NB4 (cell line): ENCODE results near the gene CALHM4.

Experiments used
- DNase-seq: peaks from one replicate; pipeline ENCODE4 v3.0.0; 2010; ENCODE audit warnings: low read depth
- H3K4me3 ChIP-seq: one replicate; pipeline ENCODE4 v1.5.1; 2011; ENCODE audit warnings: mild to moderate bottlenecking, low read depth, low read length, moderate library complexity
- MYC ChIP-seq: IDR thresholded peaks from 2 replicates; pipeline ENCODE4 v1.6.1; 2011; ENCODE audit warnings: low read depth, low read length
- POLR2A ChIP-seq: IDR thresholded peaks from 2 replicates; pipeline ENCODE4 v1.6.1; 2011; ENCODE audit warnings: mild to moderate bottlenecking; ENCODE audit not compliant: insufficient read length; ENCODE audit errors: extremely low read depth
- TF ChIP-seq, protein P1 (sequence below): IDR thresholded peaks from 2 replicates; pipeline ENCODE4 v1.6.1; 2011; ENCODE audit warnings: low read depth, low read length
- TF ChIP-seq, protein P2 (sequence below): IDR thresholded peaks from one replicate; pipeline ENCODE4 v1.5.1; 2012; ENCODE audit warnings: low read depth, low read length

CALHM4 gene

DNA sequence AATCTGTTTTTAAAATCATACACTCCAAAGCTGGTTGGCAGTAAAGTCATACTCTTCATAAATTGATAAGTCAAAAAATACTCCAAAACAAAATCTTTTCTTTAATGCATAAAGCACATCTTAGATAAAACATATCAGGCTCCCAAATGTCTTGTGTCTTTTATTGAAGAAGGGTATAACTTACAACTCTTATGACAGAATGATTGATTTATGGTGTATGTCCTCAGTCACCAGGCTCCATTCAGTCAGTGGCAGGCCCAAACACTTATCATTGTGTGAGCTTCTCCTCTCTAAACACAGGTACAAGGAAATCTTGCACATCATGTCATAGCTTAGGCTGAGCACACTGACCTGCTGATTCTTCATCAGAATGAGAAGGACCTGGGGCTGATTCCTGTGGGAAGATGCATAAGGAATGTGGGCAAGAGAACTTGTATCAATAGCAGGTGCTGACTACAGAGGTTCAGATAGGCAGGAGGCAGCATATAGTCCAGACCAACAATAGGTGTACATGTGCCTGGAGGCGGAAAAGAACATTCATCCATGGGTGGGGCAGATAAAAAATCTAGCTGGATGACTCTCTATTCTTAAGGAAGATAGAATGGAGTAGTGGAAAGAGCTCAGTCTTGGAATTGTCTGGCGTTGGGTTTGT, 40.2 kb upstream of the CALHM4 start:
- no peak for DNase-seq
- no peak overlapping the region for H3K4me3 ChIP-seq

DNA sequence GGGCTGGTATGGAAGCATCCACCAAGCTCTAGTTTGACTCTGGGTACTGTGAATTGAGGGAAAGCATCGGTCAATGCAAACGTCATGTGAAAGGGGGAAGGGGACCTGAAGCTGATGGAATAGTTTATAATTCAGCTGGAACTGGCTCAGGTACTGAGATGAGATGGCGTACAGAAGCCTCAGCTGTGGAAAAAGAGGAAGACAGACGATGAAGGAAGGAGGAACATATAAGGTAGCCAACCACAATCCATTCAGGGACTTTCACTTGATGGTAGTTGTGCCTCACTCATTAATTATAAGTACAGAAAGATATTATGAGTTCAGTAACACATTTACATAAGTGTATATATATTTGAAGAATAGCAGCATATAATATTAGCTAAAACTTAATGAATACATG, 39.4 kb upstream of the CALHM4 start:
- TF ChIP-seq, protein P1, sequence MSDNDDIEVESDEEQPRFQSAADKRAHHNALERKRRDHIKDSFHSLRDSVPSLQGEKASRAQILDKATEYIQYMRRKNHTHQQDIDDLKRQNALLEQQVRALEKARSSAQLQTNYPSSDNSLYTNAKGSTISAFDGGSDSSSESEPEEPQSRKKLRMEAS, result no peak
- TF ChIP-seq, protein P2, sequence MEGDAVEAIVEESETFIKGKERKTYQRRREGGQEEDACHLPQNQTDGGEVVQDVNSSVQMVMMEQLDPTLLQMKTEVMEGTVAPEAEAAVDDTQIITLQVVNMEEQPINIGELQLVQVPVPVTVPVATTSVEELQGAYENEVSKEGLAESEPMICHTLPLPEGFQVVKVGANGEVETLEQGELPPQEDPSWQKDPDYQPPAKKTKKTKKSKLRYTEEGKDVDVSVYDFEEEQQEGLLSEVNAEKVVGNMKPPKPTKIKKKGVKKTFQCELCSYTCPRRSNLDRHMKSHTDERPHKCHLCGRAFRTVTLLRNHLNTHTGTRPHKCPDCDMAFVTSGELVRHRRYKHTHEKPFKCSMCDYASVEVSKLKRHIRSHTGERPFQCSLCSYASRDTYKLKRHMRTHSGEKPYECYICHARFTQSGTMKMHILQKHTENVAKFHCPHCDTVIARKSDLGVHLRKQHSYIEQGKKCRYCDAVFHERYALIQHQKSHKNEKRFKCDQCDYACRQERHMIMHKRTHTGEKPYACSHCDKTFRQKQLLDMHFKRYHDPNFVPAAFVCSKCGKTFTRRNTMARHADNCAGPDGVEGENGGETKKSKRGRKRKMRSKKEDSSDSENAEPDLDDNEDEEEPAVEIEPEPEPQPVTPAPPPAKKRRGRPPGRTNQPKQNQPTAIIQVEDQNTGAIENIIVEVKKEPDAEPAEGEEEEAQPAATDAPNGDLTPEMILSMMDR, result no peak
- no peak for TF ChIP-seq POLR2A
- TF ChIP-seq MYC, result no peak
- no peak overlapping the region for H3K4me3 ChIP-seq
- no peak for DNase-seq

More for the DNA sequence above, 40.2 kb upstream of the CALHM4 start:
- no peak for TF ChIP-seq MYC
- TF ChIP-seq POLR2A, result no peak
- TF ChIP-seq, protein P1, result no peak
- TF ChIP-seq, protein P2, result no peak

DNA sequence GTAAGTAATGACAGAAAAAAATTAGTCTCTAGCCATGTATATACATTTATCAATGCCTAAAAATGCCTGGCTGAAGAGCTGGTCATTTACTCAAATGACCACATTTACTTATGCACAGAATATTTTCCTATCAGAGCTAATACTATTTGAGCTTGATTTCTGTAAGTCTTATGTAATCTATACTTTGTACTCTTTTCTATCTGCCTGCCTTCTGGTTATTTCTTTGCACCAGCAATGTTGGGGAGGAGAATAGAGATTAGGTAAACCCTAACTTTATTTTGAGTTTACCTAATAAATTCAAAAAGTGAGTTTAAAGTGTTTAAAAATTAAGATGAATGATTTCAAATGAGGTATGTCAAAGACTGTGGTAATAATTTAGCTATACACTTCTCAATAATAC, 38.4 kb upstream of the CALHM4 start:
- no peak for DNase-seq
- TF ChIP-seq MYC (no peak), POLR2A (no peak)
- TF ChIP-seq, protein P2, result no peak
- TF ChIP-seq, protein P1, result no peak
- no peak overlapping the region for H3K4me3 ChIP-seq

DNA sequence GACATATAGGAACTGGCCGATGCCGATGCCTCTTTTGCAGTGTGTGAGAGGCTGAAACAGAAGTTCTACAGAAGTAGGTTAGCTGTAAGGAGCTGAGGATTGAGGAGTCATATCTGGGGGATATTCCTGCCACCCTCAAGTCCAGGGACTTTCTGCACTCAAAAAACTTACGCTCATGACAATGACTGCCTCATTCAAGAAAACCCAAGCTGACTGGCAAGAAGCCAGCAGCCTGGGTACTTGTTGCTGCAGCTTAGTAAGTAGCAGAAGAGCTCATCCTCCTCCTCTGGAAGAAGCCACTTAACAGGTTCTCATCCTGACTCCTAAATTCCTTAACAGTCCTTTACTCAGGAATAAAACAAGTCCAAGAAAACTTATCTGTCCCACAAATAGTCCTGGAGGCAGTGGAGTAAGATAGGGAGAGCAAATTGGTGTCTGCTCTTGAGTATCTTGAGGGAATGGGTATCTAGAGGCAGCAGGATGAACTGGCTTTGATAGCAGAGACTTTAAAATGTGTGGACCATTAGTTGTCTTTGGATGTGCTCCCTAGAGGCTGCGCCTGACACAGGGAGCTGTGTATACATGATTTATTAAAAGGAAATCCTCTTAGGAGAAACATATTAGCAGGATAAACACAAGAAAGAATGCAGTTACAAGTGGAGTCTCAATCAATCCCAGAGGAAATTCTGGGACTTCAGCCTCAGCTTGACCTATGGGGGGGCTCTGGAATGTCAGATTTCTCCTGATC, 34.8 kb upstream of the CALHM4 start:
- no peak for TF ChIP-seq POLR2A
- TF ChIP-seq MYC, result no peak
- TF ChIP-seq, protein P2, result no peak
- TF ChIP-seq, protein P1, result no peak
- H3K4me3 ChIP-seq, result no peak overlapping the region
- no peak for DNase-seq

DNA sequence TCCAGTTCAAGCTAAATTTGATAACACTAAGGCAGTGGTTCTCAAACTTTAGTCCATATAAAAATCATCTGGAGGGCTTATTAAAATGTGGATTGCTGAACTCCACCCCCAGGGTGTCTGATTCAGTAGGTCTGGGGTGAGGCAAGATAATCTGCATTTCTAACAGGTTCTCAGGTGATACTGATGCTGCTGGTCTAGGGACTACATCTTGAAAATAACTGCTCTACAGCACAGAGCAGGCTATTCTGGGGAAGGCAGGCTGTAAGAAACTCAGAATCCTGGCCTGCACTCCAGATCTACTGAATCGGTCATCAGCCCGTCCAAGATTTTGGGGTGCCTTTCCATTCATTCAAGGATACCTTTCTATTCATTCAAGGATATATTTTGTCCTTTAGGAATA, 30.7 kb upstream of the CALHM4 start:
- H3K4me3 ChIP-seq, result no peak overlapping the region
- DNase-seq, result no peak
- TF ChIP-seq POLR2A, result no peak
- TF ChIP-seq, protein P1, result no peak
- TF ChIP-seq, protein P2, result no peak
- TF ChIP-seq MYC, result no peak
